ENCODE results near the gene HARBI1. TPM values are rescaled to one million over a fixed set of nuclear protein-coding genes. Genes with fewer than 3 reads are reported as not detected.

HARBI1 gene
- total and polyA plus RNA-seq, 10 donors, result 1.4 to 5.6 (median 3.9) TPM

GRCh38 chr11:46593550-46594373 lies 23.3 kb downstream of the HARBI1 start, which contains the start of gene AMBRA1:
Gene AMBRA1 (minus strand): TSS chr11:46594023. CDS start chr11:46548380, 45,643 bp downstream.
- H3K27me3 ChIP-seq (replicated peaks in 1 of 7), result no peaks in the 10 kb centered on the region
- intact Hi-C loops (cut with DNase I; ENCODE audit: low total_unique reads), result loop anchor here (10.0 kb wide), 1 partner anchor 209 kb away; the partner anchor contains the start of gene MDK
- 1 to 2% (median 1%) methylated on average over 49 to 54 of the region's 54 CpGs for WGBS, 5 donors
- no peaks in the 10 kb centered on the region for H3K9me3 ChIP-seq
- H3K36me3 ChIP-seq, result no peaks in the 10 kb centered on the region
- peaks cover 25 to 59% (median 54%) of the 10 kb centered on the region in 6 donors for H3K4me1 ChIP-seq
- DNase-seq, result peak; percentile 93
- H3K4me3 ChIP-seq, result peak within 1 kb of the TSS; percentile 81 to 96 (median 92)
- peak within 1 kb of the TSS; percentile 59 to 91 (median 85) for H3K27ac ChIP-seq
- no peak for TF ChIP-seq CTCF (IDR thresholded peaks at IDR 0.05 in 8 of 11, conservative IDR thresholded peaks at IDR 0.05 in 3 of 11)
- TF ChIP-seq POLR2AphosphoS5 (IDR thresholded peaks at IDR 0.05), result peak; percentile 84 to 88 (median 84)

GRCh38 chr11:46590740-46591605 lies 26.1 kb downstream of the HARBI1 start:
- intact Hi-C loops (cut with DNase I; ENCODE audit: low total_unique reads), result loop anchor here (10.0 kb wide), 1 partner anchor 206 kb away; the partner anchor contains the start of gene MDK
- no peak for DNase-seq
- H3K9me3 ChIP-seq, result no peaks in the 10 kb centered on the region
- H3K27me3 ChIP-seq (replicated peaks in 1 of 7), result no peaks in the 10 kb centered on the region
- 56 to 64% (median 61%) methylated on average over 11 of the region's 11 CpGs for WGBS, 5 donors
- peak overlapping the region in 4 of 8 donors; percentile 0 to 16 (median 12) for H3K4me3 ChIP-seq
- H3K36me3 ChIP-seq, result peaks cover 0 to 15% (median 2%) of the 10 kb centered on the region in 6 donors
- peaks cover 25 to 84% (median 57%) of the 10 kb centered on the region in 6 donors for H3K4me1 ChIP-seq
- TF ChIP-seq POLR2AphosphoS5 (IDR thresholded peaks at IDR 0.05) (no peak), POLR2A (IDR thresholded peaks at IDR 0.05) (no peak), CTCF (IDR thresholded peaks at IDR 0.05 in 8 of 11, conservative IDR thresholded peaks at IDR 0.05 in 3 of 11) (no peak)
- peak overlapping the region in 6 of 8 donors; percentile 9 to 91 (median 40) for H3K27ac ChIP-seq

- Histone ChIP-seq H3K4me3 (no peak overlapping the region), H3K27me3 (replicated peaks in 1 of 7) (no peaks in the 10 kb centered on the region), H3K9me3 (no peaks in the 10 kb centered on the region), H3K4me1 (peaks cover 21 to 82% (median 51%) of the 10 kb centered on the region in 6 donors), H3K36me3 (peaks cover 0 to 18% (median 2%) of the 10 kb centered on the region in 6 donors), H3K27ac (peak overlapping the region in 2 of 8 donors; percentile 7 to 59)
- intact Hi-C loops (cut with DNase I; ENCODE audit: low total_unique reads), result no loop called here
- DNase-seq, result no peak
- no peak for TF ChIP-seq POLR2A (IDR thresholded peaks at IDR 0.05)
- TF ChIP-seq CTCF (IDR thresholded peaks at IDR 0.05 in 8 of 11, conservative IDR thresholded peaks at IDR 0.05 in 3 of 11), result no peak
- TF ChIP-seq POLR2AphosphoS5 (IDR thresholded peaks at IDR 0.05), result no peak
Observed at GRCh38 chr11:46588915-46589314, 28.1 kb downstream of the HARBI1 start.

Measured in spleen (tissue), 11 donors.